ENCODE results near the gene CIDEC. TPM values are rescaled to one million over a fixed set of nuclear protein-coding genes. Genes with fewer than 3 reads are reported as not detected.

The CIDEC gene
- total and polyA plus RNA-seq, 2 of the 13 experiments (the other 11 are each of a cell fraction or from before 2014, with no cell fraction given): 2.5 to 10.4 TPM

DNA sequence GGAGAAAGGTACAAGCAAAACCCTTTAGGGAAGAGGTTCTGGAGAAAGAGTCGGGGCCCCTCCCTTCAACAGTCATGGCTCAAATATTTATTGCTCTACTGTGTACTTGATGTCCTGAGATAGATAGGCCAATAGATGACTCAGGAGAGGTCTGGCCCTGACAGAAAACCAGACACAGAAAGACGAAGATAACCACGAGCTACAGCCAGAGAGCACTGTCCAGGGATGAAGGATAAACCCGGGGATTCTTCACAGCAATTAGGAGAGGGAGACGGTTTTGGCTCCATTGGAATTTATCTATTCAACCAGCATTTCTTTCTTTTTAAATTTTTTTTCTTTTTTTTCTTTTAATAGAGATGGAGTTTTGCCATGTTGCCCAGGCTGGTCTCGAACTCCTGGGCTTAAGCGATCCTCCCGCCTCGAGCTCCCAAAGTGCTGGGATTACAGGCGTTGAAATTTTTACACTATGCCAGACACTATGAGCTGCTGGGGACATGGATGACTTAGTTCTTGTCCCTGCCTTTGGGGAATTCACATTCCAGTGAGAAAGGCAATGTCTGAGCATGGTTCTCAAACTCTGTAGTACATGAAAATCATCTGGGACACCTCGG is 4.6 kb upstream of the CIDEC start:
- no peaks in the 10 kb centered on the region for H4K20me1 ChIP-seq (ENCODE audit: insufficient read depth, low read length)
- no peak overlapping the region for H2AFZ ChIP-seq (ENCODE audit: low read length)
- in situ Hi-C loops (cut with HindIII; ENCODE audit: extremely low pct_ligation_motif_present, low pct_unique_long_range_greater_than_20kb) (no loop called here), intact Hi-C loops (cut with micrococcal nuclease; ENCODE audit: unreplicated experiment) (no loop called here)
- H3K27me3 ChIP-seq (ENCODE audit: control insufficient read depth in 1 of 2, insufficient read depth in 2 of 2, low read length in 2 of 2): no peaks in the 10 kb centered on the region
- no peak overlapping the region; the same call in 1 of the 2 replicates for H3K4me2 ChIP-seq (ENCODE audit: low read depth, low read length)
- 39% methylated on average over 11 of the region's 11 CpGs for WGBS (ENCODE audit: low lambda C conversion rate)
- H3K36me3 ChIP-seq (replicated peaks in 1 of 2; ENCODE audit: control insufficient read depth in 1 of 2, insufficient read depth in 2 of 2, low read length in 2 of 2): no peaks in the 10 kb centered on the region
- no peaks in the 10 kb centered on the region for H3K9me3 ChIP-seq (ENCODE audit: low read length)
- no peak overlapping the region for H3K4me3 ChIP-seq (replicated peaks in 1 of 3; ENCODE audit: insufficient read depth in 1 of 3, low read depth in 2 of 3, low read length in 3 of 3)
- FAIRE-seq (no peak), DNase-seq (ENCODE audit: low spot score) (peak; percentile 29), ATAC-seq (peak; percentile 52; the same call in 2 of the 3 replicates)
- peaks cover 33% of the 10 kb centered on the region for H3K4me1 ChIP-seq (ENCODE audit: insufficient read depth, low read length)
- no peak overlapping the region for H3K9ac ChIP-seq (ENCODE audit: insufficient read depth, low read depth, low read length)
- H3K79me2 ChIP-seq (ENCODE audit: insufficient read depth, low read length): no peaks in the 10 kb centered on the region
- BruUV-seq (replicated peaks): no TSS peak
- ChIA-PET POLR2A (interaction anchor here (1.3 to 2.0 kb wide), 4 partner anchors 13 to 48 kb away, joined by 4 to 7 read pairs (median 5); partner anchors contain the start of genes CRELD1 and IL17RE), CTCF (ENCODE audit: low intra/inter-chr PET ratio, low total read pairs) (no interaction called here)
- H3K27ac ChIP-seq (ENCODE audit: extremely low read length, insufficient read depth, low read length): no peak overlapping the region
- TF ChIP-seq MEIS2 (CRISPR knock-in tag; IDR thresholded peaks at IDR 0.05) (no peak), ZNF263 (CRISPR knock-in tag; IDR thresholded peaks at IDR 0.05) (peak; percentile 90), ZNF235 (CRISPR knock-in tag; IDR thresholded peaks at IDR 0.05; ENCODE audit: borderline replicate concordance) (no peak), ETV6 (CRISPR knock-in tag; conservative IDR thresholded peaks at IDR 0.05) (no peak), FOSL2 (CRISPR knock-in tag; IDR thresholded peaks at IDR 0.05) (peak; percentile 42)

DNA sequence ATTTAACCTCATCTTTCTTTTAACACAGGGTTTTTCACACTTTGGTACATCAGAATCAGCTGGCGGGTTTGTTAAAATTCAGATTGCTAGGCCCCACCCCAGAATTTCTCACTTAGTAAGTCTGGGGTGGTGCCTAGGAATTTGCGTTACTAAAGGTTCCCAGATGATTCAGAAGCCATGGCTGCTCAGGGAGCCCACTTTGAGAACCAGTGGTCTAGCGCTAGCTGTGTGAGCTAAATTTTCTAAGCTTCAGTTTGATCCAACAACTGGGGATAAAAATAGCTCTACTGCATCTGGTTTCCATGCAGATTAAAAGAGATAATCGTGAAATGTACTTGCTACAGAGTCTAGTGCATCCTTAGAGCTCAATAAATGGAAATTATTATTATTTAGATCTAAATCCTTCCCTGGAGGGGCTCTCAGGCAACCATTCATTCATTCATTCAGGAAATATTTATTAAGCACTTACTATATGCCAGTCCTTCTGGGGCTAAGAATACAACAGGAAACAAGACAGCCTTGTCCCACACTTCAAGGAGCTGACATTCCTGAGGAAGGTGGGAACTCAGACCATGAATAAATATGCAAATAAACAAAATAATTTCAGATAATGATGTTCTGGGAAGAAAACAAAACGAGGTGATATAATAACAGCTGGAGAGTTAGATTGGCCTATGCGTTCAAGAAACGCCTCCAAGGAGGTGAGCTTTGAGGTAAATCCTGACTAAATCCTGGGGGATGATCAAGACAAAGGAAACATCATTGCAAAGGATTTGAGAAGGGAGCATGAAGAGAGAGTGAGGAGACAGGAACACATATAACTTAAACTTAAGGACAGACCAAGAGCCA is 3.9 kb upstream of the CIDEC start:
- BruUV-seq (replicated peaks): no TSS peak
- FAIRE-seq: no peak
- H2AFZ ChIP-seq (ENCODE audit: low read length): no peak overlapping the region

More for the DNA sequence above, 3.9 kb upstream of the CIDEC start:
- intact Hi-C loops (cut with micrococcal nuclease; ENCODE audit: unreplicated experiment) (no loop called here), in situ Hi-C loops (cut with HindIII; ENCODE audit: extremely low pct_ligation_motif_present, low pct_unique_long_range_greater_than_20kb) (no loop called here)
- Histone ChIP-seq H3K9ac (ENCODE audit: insufficient read depth, low read depth, low read length) (no peak overlapping the region), H3K4me2 (ENCODE audit: low read depth, low read length) (no peak overlapping the region), H3K4me1 (ENCODE audit: insufficient read depth, low read length) (peaks cover 33% of the 10 kb centered on the region), H3K27ac (ENCODE audit: extremely low read length, insufficient read depth, low read length) (no peak overlapping the region), H3K79me2 (ENCODE audit: insufficient read depth, low read length) (no peaks in the 10 kb centered on the region), H3K36me3 (replicated peaks in 1 of 2; ENCODE audit: control insufficient read depth in 1 of 2, insufficient read depth in 2 of 2, low read length in 2 of 2) (no peaks in the 10 kb centered on the region), H3K9me3 (ENCODE audit: low read length) (no peaks in the 10 kb centered on the region), H3K27me3 (ENCODE audit: control insufficient read depth in 1 of 2, insufficient read depth in 2 of 2, low read length in 2 of 2) (no peaks in the 10 kb centered on the region), H3K4me3 (replicated peaks in 1 of 3; ENCODE audit: insufficient read depth in 1 of 3, low read depth in 2 of 3, low read length in 3 of 3) (no peak overlapping the region), H4K20me1 (ENCODE audit: insufficient read depth, low read length) (no peaks in the 10 kb centered on the region)
- 62% methylated on average over 6 of the region's 7 CpGs for WGBS (ENCODE audit: low lambda C conversion rate)
- no peak for DNase-seq (ENCODE audit: low spot score)
- ChIA-PET POLR2A (interaction anchor here (1.3 to 2.0 kb wide), 5 partner anchors 13 to 49 kb away, joined by 4 to 7 read pairs (median 5); partner anchors contain the start of genes CRELD1 and IL17RE), CTCF (ENCODE audit: low intra/inter-chr PET ratio, low total read pairs) (no interaction called here)
- no peak for TF ChIP-seq TEAD3 (CRISPR knock-in tag; optimal IDR thresholded peaks at IDR 0.05; ENCODE audit: borderline replicate concordance)
- TF ChIP-seq, protein P1, sequence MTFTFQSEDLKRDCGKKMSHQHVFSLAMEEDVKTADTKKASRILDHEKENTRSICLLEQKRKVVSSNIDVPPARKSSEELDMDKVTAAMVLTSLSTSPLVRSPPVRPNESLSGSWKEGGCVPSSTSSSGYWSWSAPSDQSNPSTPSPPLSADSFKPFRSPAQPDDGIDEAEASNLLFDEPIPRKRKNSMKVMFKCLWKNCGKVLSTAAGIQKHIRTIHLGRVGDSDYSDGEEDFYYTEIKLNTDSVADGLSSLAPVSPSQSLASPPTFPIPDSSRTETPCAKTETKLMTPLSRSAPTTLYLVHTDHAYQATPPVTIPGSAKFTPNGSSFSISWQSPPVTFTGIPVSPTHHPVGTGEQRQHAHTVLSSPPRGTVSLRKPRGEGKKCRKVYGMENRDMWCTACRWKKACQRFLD (CRISPR knock-in tag; IDR thresholded peaks at IDR 0.05; ENCODE audit: borderline replicate concordance): no peak
- no peak for TF ChIP-seq BHLHE40 (IDR thresholded peaks at IDR 0.05; ENCODE audit: low read length)
- TF ChIP-seq, protein P2, sequence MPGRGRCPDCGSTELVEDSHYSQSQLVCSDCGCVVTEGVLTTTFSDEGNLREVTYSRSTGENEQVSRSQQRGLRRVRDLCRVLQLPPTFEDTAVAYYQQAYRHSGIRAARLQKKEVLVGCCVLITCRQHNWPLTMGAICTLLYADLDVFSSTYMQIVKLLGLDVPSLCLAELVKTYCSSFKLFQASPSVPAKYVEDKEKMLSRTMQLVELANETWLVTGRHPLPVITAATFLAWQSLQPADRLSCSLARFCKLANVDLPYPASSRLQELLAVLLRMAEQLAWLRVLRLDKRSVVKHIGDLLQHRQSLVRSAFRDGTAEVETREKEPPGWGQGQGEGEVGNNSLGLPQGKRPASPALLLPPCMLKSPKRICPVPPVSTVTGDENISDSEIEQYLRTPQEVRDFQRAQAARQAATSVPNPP (CRISPR knock-in tag; IDR thresholded peaks at IDR 0.05): no peak
- TF ChIP-seq SIN3B (IDR thresholded peaks at IDR 0.05; ENCODE audit: low read length): no peak
- no peak for TF ChIP-seq CCDC6 (CRISPR knock-in tag; IDR thresholded peaks at IDR 0.05)
- TF ChIP-seq KAT8 (CRISPR knock-in tag; IDR thresholded peaks at IDR 0.05): no peak
- no peak for TF ChIP-seq PLRG1 (conservative IDR thresholded peaks at IDR 0.05)
- TF ChIP-seq NAIF1 (CRISPR knock-in tag; IDR thresholded peaks at IDR 0.05; ENCODE audit: borderline replicate concordance): no peak
- ATAC-seq: no peak

Data from HepG2 (cell line).